Naive thymus-derived CD4-positive, alpha-beta T cell (primary cell): ENCODE results near the gene SF1. TPM values are rescaled to one million over a fixed set of nuclear protein-coding genes. Genes with fewer than 3 reads are reported as not detected.
A peak's percentile ranks its signal among the peaks of the same experiment; 100 is the strongest.
"Not testable (repeated sequence)": the region's sequence is repeated elsewhere in the genome, so short reads cannot be mapped to it uniquely, and the experiment has no call there.

ENCODE experiments used
- ATAC-seq: fragments of 150-1000 bp; cut with Tn5 transposase; 2 replicates; pipeline ENCODE4 v1.10.0; 2021; ENCODE audit warnings: mild to moderate bottlenecking, moderate library complexity
- CTCF ChIA-PET: fragments of 350-600 bp; sonication (Branson Sonifier 250); formaldehyde crosslinking; loops from one replicate; lab custom pipeline; 2021; ENCODE audit warnings: antibody characterized with exemption; lab: Charles Lee
- POLR2A ChIA-PET: fragments of 350-600 bp; sonication (Branson Sonifier 250); formaldehyde crosslinking; loops from one replicate; lab custom pipeline; 2021; ENCODE audit warnings: antibody characterized with exemption, inconsistent platforms; lab: Charles Lee
- DNase-seq, 9 donors: peaks; one replicate each; pipeline versions ENCODE4 v3.0.0 to v3.0.0-alpha.2; 2020 to 2022; ENCODE audit warnings: mixed read lengths in 1 of 9
- H3K27ac ChIP-seq: one replicate; pipeline ENCODE4 v1.7.0; 2013; ENCODE audit warnings: mild to moderate bottlenecking, low read depth, low read length, moderate library complexity
- H3K27me3 ChIP-seq, 2 donors: one replicate each; pipeline ENCODE4 v1.7.0; 2013; ENCODE audit warnings: low read length in 2 of 2, mild to moderate bottlenecking in 2 of 2, moderate library complexity in 2 of 2; ENCODE audit not compliant: control insufficient read depth in 2 of 2, insufficient read depth in 2 of 2
- H3K36me3 ChIP-seq, 3 experiments: 1 replicate in 2 of 3; 2 replicates in 1 of 3; pipeline ENCODE4 v1.7.0; 2013; ENCODE audit warnings: low read length in 3 of 3, mild to moderate bottlenecking in 3 of 3, moderate library complexity in 1 of 3; ENCODE audit not compliant: insufficient read depth in 3 of 3, control insufficient read depth in 2 of 3
- H3K4me1 ChIP-seq, 2 donors: one replicate each; pipeline ENCODE4 v1.7.0; 2013; ENCODE audit warnings: low read length in 2 of 2, mild to moderate bottlenecking in 2 of 2, moderate library complexity in 1 of 2; ENCODE audit not compliant: control insufficient read depth in 2 of 2, insufficient read depth in 2 of 2
- H3K4me3 ChIP-seq: 2 replicates; pipeline ENCODE4 v1.7.0; 2013; ENCODE audit warnings: mild to moderate bottlenecking, low read length
- H3K9me3 ChIP-seq, 3 experiments: 1 replicate in 2 of 3; 2 replicates in 1 of 3; pipeline ENCODE4 v1.7.0; 2013; ENCODE audit warnings: low read length in 3 of 3; ENCODE audit not compliant: control insufficient read depth in 2 of 3
- H3K27ac Mint-ChIP-seq, 9 donors: one replicate each; pipeline ENCODE4 v1.8.0; 2020 to 2022; ENCODE audit warnings: mixed read lengths in 9 of 9, mild to moderate bottlenecking in 8 of 9, moderate library complexity in 5 of 9, inconsistent platforms in 2 of 9
- H3K27me3 Mint-ChIP-seq, 5 donors: one replicate each; pipeline ENCODE4 v1.8.0; 2021 to 2022; ENCODE audit warnings: mixed read lengths in 5 of 5, mild to moderate bottlenecking in 1 of 5
- H3K36me3 Mint-ChIP-seq, 5 donors: one replicate each; pipeline ENCODE4 v1.8.0; 2020 to 2022; ENCODE audit warnings: mixed read lengths in 5 of 5, mild to moderate bottlenecking in 3 of 5, inconsistent platforms in 1 of 5
- H3K4me1 Mint-ChIP-seq, 7 donors: one replicate each; pipeline ENCODE4 v1.8.0; 2020 to 2022; ENCODE audit warnings: mixed read lengths in 7 of 7, mild to moderate bottlenecking in 3 of 7, inconsistent platforms in 1 of 7
- H3K4me3 Mint-ChIP-seq, 10 donors: one replicate each; pipeline ENCODE4 v1.8.0; 2020 to 2022; ENCODE audit warnings: mild to moderate bottlenecking in 10 of 10, mixed read lengths in 10 of 10, moderate library complexity in 6 of 10, inconsistent platforms in 2 of 10
- H3K9me3 Mint-ChIP-seq, 11 donors: one replicate each; pipeline ENCODE4 v1.8.0; 2020 to 2022; ENCODE audit warnings: mixed read lengths in 11 of 11, mild to moderate bottlenecking in 4 of 11, inconsistent platforms in 1 of 11, moderate library complexity in 1 of 11
- intact Hi-C, 2 donors: fragments of 100-400 bp; cut with micrococcal nuclease; formaldehyde crosslinking; loops; one replicate each; pipeline ENCODE4 v1.15.1; 2023
- polyA plus RNA-seq, 2 donors: library from polyadenylated mRNA; unstranded; fragments of 300-500 nt; fragmentation: Illumina TruSeq; gene quantifications; one replicate each; pipeline ENCODE4 v1.2.3, GENCODE V29; 2021
- total RNA-seq, 6 experiments: library from RNA in 5 of 6; stranded (reverse) in 5 of 6; gene quantifications; 1 replicate in 5 of 6; 2 replicates in 1 of 6; pipeline ENCODE4 v1.2.3 and lab custom pipeline; 2021 to 2026

The SF1 gene
- total and polyA plus RNA-seq, 7 experiments from 2014 or later: 101 to 1,612 (median 901) TPM

DNA sequence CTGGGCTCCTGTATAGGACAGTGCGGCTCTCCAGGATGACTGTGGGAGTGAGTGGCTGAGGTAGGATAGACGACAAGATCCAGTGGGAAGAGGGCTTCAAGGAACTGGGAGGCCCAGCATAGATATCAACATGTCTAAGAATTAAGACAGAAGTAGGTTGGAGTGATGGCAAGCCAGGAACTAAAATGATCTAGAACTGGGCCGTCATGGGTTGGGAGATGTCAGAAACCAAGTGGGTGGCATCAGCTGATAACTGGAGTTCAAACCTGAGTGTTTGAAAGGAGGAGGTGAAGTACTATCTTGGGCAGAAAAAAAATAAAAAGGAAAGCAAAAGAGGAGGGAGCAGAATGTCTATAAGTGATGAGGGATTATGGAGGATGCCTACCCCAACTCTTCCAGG lies 39.1 kb upstream of the SF1 start:
- H3K27me3 ChIP-seq: no peaks in the 10 kb centered on the region
- intact Hi-C loops: no loop called here
- no peaks in the 10 kb centered on the region for H3K36me3 Mint-ChIP-seq
- peaks cover 0 to under 1% (median 0%) of the 10 kb centered on the region in 5 donors for H3K27me3 Mint-ChIP-seq
- no peak overlapping the region for H3K4me3 ChIP-seq
- DNase-seq: no peak
- no peaks in the 10 kb centered on the region for H3K4me1 ChIP-seq
- no peak overlapping the region for H3K4me3 Mint-ChIP-seq
- no peak for ATAC-seq
- POLR2A ChIA-PET: interaction anchor here (0.5 to 1.1 kb wide), 2 partner anchors 10 to 107 kb away, joined by 3 read pairs; partner anchors contain the start of gene PPP2R5B
- CTCF ChIA-PET: no interaction called here
- H3K27ac Mint-ChIP-seq: no peak overlapping the region
- no peaks in the 10 kb centered on the region for H3K9me3 ChIP-seq
- no peak overlapping the region for H3K27ac ChIP-seq
- H3K36me3 ChIP-seq: no peaks in the 10 kb centered on the region
- H3K4me1 Mint-ChIP-seq: peaks cover 0 to 1% (median 0%) of the 10 kb centered on the region in 7 donors
- H3K9me3 Mint-ChIP-seq: no peaks in the 10 kb centered on the region

DNA sequence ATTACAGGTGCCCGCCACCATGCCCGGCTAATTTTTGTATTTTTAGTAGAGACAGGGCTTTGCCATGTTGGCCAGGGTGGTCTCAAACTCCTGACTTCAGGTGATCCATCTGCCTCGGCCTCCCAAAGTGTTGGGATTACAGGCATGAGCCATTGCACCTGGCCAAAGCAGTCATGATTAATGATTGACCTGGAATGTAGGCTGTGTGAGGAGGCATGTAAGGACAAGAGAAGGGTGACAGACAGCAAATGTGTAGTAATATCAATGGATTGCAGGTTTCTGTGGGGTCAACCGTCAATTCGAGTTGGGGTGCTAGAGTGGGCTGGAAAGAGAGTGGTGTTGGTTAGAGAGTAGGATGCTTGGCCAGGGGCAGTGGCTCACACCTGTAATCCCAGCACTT lies 37.1 kb upstream of the SF1 start:
- H3K27me3 ChIP-seq, H3K9me3 Mint-ChIP-seq, intact Hi-C loops, POLR2A ChIA-PET, DNase-seq, H3K27ac ChIP-seq, H3K27me3 Mint-ChIP-seq, H3K4me3 ChIP-seq, H3K36me3 Mint-ChIP-seq, H3K36me3 ChIP-seq, H3K4me3 Mint-ChIP-seq, H3K9me3 ChIP-seq, H3K4me1 ChIP-seq, ATAC-seq: not testable (repeated sequence)
- CTCF ChIA-PET: interaction anchor here (0.6 to 0.7 kb wide), 2 partner anchors 13 to 295 kb away, joined by 3 to 4 read pairs; no protein-coding TSS in a partner anchor
- Mint-ChIP-seq H3K27ac (peak overlapping the region in 1 of 9 donors; percentile 8), H3K4me1 (peaks cover 3 to 11% (median 6%) of the 10 kb centered on the region in 7 donors)

DNA sequence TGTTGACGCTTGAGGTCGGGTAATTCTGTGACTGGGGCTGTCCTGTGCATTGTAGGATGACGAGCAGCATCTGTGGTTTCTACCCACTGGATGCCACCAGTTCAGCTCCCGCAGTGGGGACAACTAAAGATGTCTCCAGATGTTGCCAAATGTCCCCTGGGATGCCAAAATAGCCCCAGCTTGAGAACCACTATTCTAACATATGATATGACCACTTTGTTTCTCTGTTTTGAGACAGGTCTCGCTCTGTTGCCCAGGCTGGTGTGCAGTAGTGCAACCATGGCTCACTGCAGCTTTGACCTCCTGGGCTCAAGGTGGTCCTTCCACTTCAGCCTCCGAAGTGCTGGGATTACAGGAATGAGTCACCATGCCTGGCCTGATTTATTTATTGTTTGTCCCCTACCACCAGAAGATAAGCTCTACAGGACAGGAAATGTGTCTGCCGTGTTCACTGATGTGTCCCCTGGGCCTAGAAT lies 36.4 kb upstream of the SF1 start:
- H3K36me3 Mint-ChIP-seq: no peaks in the 10 kb centered on the region
- peaks cover 6 to 14% (median 10%) of the 10 kb centered on the region in 7 donors for H3K4me1 Mint-ChIP-seq
- H3K4me3 Mint-ChIP-seq: no peak overlapping the region

DNA sequence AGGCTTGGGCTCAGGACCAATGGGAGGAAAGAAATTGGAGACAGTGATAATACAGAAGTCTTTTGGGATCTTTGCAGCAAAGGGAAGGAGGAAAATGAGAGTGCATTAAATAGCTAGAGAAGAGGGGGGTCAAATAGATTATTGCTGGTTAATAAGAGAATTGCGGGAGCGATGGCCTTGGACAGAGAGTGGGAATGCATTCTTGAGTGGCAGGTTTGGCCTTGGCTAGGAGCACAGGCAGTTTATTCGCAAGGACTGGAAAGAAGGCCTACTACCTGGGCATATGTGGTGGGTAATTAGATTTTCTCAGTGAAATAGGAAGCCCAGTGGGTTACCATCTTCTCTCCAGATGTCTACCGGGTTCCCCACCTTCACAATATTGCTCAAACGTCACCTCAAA lies 35.5 kb upstream of the SF1 start:
- H3K36me3 Mint-ChIP-seq: no peaks in the 10 kb centered on the region
- H3K27me3 Mint-ChIP-seq: peaks cover 0 to 6% (median 0%) of the 10 kb centered on the region in 5 donors
- DNase-seq (no peak), ATAC-seq (no peak)
- Histone ChIP-seq H3K36me3 (peaks cover 0 to 6% (median 0%) of the 10 kb centered on the region in 3 experiments), H3K27ac (no peak overlapping the region), H3K4me1 (peaks cover 7 to 11% of the 10 kb centered on the region in 2 donors), H3K9me3 (no peaks in the 10 kb centered on the region), H3K4me3 (no peak overlapping the region), H3K27me3 (no peaks in the 10 kb centered on the region)
- H3K4me3 Mint-ChIP-seq: no peak overlapping the region
- intact Hi-C loops: no loop called here
- no peaks in the 10 kb centered on the region for H3K9me3 Mint-ChIP-seq
- ChIA-PET CTCF (no interaction called here), POLR2A (interaction anchor here (0.6 to 0.7 kb wide), 3 partner anchors 39 to 332 kb away, joined by 4 to 8 read pairs (median 4); no protein-coding TSS in a partner anchor)
- peaks cover 13 to 21% (median 17%) of the 10 kb centered on the region in 7 donors for H3K4me1 Mint-ChIP-seq
- H3K27ac Mint-ChIP-seq: no peak overlapping the region

More for the DNA sequence above, 36.4 kb upstream of the SF1 start:
- ATAC-seq (no peak), DNase-seq (no peak)
- POLR2A ChIA-PET: no interaction called here
- H3K4me1 ChIP-seq: peaks cover under 1 to 3% of the 10 kb centered on the region in 2 donors
- Mint-ChIP-seq H3K27me3 (peaks cover 0 to 6% (median 0%) of the 10 kb centered on the region in 5 donors), H3K27ac (no peak overlapping the region), H3K9me3 (no peaks in the 10 kb centered on the region)
- no peak overlapping the region for H3K27ac ChIP-seq
- no peaks in the 10 kb centered on the region for H3K9me3 ChIP-seq
- no peaks in the 10 kb centered on the region for H3K27me3 ChIP-seq
- H3K4me3 ChIP-seq: no peak overlapping the region
- intact Hi-C loops: no loop called here
- H3K36me3 ChIP-seq: peaks cover 0 to 6% (median 0%) of the 10 kb centered on the region in 3 experiments
- CTCF ChIA-PET: no interaction called here

DNA sequence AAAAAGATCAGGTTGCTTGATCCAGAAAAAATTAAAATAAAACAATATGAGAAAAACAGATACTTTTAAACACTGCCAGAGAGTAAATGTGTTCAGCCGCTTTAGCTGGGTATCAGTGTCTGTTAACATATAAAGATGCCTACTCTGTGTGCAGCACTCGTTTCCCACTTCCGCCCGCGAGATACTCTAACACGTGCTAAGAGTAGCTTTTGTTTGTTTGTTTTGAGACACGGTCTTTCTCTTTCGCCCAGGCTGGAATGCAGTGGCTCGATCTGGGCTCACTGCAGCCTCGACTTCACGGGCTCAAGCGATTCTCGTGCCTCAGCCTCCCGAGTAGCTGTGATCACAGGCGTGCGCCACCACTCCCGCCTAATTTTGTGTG lies 32.5 kb upstream of the SF1 start:
- H3K4me1 ChIP-seq: peaks cover 7 to 11% of the 10 kb centered on the region in 2 donors
- H3K27ac Mint-ChIP-seq: peak overlapping the region; percentile 88 to 97 (median 94)
- peak overlapping the region; percentile 97 for H3K27ac ChIP-seq
- H3K36me3 Mint-ChIP-seq: peaks cover 4 to 13% (median 5%) of the 10 kb centered on the region in 5 donors
- peaks cover 0 to 6% (median 0%) of the 10 kb centered on the region in 5 donors for H3K27me3 Mint-ChIP-seq
- H3K36me3 ChIP-seq: peaks cover 0 to 26% (median 5%) of the 10 kb centered on the region in 3 experiments
- peaks cover 22 to 34% (median 30%) of the 10 kb centered on the region in 7 donors for H3K4me1 Mint-ChIP-seq
- ChIA-PET POLR2A (interaction anchor here (0.7 to 4.9 kb wide), 17 partner anchors 9 to 324 kb away, joined by 3 to 56 read pairs (median 4); partner anchors contain the start of genes CDC42BPG, EHD1, FAU and MAJIN), CTCF (interaction anchor here (0.7 to 2.0 kb wide), 4 partner anchors 32 to 204 kb away, joined by 3 to 10 read pairs (median 4); partner anchors contain the start of genes CDC42BPG and SF1)
- DNase-seq: peak in 5 of 9 donors; percentile 60 to 76 (median 73)
- intact Hi-C loops: loop anchor here (1.0 to 2.0 kb wide), 7 partner anchors 9 to 113 kb away; partner anchors contain the start of genes SF1 (in 2 of the 2), CDC42BPG (in 1 of the 2), PPP2R5B (in 1 of the 2) and RASGRP2 (in 1 of the 2)
- ATAC-seq: peak; percentile 78
- no peaks in the 10 kb centered on the region for H3K9me3 ChIP-seq
- H3K27me3 ChIP-seq: no peaks in the 10 kb centered on the region
- no peaks in the 10 kb centered on the region for H3K9me3 Mint-ChIP-seq
- H3K4me3 Mint-ChIP-seq: peak overlapping the region; percentile 91 to 98 (median 96)
- H3K4me3 ChIP-seq: peak overlapping the region; percentile 99

DNA sequence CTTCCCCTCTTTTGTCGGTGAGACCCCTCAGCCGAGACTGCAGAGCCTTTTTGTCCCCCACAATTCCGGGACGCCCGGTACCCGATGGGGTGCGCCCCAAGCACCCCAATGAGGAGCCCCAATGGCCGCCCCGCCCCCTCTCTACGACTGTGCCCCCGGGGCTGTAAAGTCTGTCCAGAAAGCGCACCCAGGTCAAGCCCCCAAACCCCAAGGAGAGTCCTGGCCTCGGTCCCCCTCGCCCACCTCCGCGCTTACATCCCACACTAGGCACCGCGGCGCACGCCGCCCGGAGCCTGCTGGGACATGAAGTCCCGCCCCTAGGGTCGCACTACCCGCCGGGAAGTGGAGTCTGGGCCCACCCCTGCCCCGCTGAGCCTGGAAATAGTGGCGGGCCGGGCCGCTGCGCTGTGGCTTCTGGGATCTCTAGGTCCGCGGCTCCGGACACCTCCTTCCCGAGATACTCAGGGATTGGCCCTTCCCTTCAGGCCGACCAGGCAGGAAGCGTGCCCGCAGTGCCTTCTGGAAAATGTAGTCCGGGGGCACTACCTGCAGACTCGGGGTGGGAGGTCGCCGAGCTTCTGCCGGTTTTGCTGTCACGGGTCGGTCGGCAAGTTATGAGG lies 32.0 kb upstream of the SF1 start, which contains the start of gene MEN1:
MEN1 (minus strand) TSS at position 281 of the 620 bp plus-strand sequence. CDS start 442 bp downstream, outside the sequence.
- H3K27ac Mint-ChIP-seq: peak within 1 kb of the TSS; percentile 88 to 97 (median 94)
- Histone ChIP-seq H3K4me3 (peak within 1 kb of the TSS; percentile 99), H3K36me3 (peaks cover 0 to 31% (median 5%) of the 10 kb centered on the region in 3 experiments), H3K27me3 (no peaks in the 10 kb centered on the region), H3K4me1 (peaks cover 7 to 11% of the 10 kb centered on the region in 2 donors), H3K9me3 (no peaks in the 10 kb centered on the region), H3K27ac (peak within 1 kb of the TSS; percentile 97)
- peaks cover 0 to 6% (median 0%) of the 10 kb centered on the region in 5 donors for H3K27me3 Mint-ChIP-seq
- H3K9me3 Mint-ChIP-seq: no peaks in the 10 kb centered on the region
- H3K4me1 Mint-ChIP-seq: peaks cover 23 to 34% (median 30%) of the 10 kb centered on the region in 7 donors
- peak; percentile 91 for ATAC-seq
- DNase-seq: peak; percentile 64 to 85 (median 81)
- H3K4me3 Mint-ChIP-seq: peak within 1 kb of the TSS; percentile 91 to 98 (median 96)
- ChIA-PET POLR2A (interaction anchor here (0.6 to 4.9 kb wide), 19 partner anchors 8 to 325 kb away, joined by 3 to 56 read pairs (median 4); partner anchors contain the start of genes CDC42BPG, EHD1, FAU and MAJIN), CTCF (interaction anchor here (0.7 to 2.0 kb wide), 4 partner anchors 32 to 205 kb away, joined by 3 to 10 read pairs (median 4); partner anchors contain the start of genes CDC42BPG and SF1)
- H3K36me3 Mint-ChIP-seq: peaks cover 4 to 17% (median 6%) of the 10 kb centered on the region in 5 donors
- intact Hi-C loops: loop anchor here (1.0 to 2.0 kb wide), 7 partner anchors 8 to 114 kb away; partner anchors contain the start of genes SF1 (in 2 of the 2), CDC42BPG (in 1 of the 2), PPP2R5B (in 1 of the 2) and RASGRP2 (in 1 of the 2)
